ENCODE results near the gene ANKRD36C.
"Not testable (repeated sequence)": the region's sequence is repeated elsewhere in the genome, so short reads cannot be mapped to it uniquely, and the experiment has no call there.

Gene ANKRD36C

DNA sequence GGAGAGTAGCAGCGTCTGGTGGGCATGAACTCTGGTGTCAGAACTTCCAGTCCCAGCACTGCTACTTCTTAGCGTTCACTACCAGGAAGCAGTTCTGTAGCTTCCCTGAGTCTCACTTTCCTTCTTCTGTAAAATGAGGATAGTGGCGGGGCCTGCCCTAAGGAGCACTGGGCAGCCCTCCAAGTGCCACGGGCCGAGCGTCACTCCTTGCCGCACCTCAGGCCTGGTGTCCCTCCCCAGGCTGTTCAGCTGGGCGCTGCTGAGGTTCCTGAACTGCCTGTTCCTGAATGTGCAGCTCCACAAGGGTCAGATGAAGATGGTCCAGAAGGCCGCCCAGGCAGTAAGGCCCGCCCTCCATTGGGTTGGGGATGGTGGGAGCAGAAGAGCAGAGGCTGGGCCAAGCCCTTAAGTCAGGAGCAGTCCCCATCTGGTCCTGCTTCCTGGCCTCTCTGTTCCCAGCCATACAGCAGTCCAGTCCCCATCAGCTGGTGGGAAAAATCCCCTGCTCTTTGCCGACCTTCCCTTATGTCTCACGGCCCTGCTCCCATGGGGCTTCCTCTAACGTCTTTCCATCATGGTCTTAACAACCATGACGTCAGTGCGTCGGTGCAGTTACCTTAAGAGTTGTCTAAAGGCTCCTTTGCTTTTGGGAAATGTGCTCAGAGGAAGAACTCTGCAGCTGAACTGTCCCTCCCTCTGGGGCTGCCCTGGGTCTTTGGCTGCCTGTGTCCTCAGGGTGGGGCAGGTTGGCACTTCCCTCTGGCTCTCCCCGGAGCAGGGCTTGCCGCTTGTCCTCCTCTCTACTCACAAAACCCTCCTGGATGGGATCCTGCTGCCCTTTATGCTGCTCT, 195.2 kb downstream of the ANKRD36C start:
- not testable (repeated sequence) for DNase-seq

DNA sequence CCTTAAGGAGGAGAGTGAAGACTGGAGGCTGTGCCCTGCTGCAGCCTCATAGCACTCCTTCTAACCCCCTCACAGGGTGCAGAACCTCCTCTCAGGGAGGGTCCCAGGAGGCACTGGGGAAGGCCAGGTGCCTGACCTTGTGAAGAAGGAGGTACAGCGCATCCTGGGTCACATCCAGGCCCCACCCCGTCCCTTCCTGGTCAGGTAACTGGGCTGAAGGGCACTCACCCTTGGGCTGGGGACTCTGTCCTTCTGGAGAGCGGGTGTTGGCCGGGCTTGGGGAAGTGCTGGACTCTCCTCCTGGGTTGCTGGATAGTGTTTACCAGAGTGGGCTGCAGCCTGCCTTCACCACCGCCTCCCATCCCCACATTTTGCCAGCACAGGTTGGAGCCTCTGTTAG, 197.7 kb downstream of the ANKRD36C start:
- DNase-seq = not testable (repeated sequence)

DNA sequence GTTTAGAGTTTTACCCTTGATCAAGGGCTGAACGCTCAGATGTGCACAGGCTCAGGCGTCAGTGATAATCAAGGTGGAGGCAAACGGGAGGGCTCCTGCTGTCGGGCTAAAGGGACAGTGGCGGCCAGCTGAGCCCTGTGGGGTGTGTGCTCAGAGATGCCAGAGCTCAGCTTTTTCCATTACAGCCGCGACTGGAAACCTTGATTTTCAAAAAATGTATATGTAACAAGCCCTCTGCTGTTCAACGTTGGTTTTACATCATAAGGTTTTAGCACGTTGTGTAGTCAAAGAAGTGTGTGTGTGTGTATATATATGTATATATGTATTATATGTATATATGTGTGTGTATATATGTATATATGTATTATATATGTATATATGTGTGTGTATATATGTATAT, 201.4 kb downstream of the ANKRD36C start:
- not testable (repeated sequence) for DNase-seq

DNA sequence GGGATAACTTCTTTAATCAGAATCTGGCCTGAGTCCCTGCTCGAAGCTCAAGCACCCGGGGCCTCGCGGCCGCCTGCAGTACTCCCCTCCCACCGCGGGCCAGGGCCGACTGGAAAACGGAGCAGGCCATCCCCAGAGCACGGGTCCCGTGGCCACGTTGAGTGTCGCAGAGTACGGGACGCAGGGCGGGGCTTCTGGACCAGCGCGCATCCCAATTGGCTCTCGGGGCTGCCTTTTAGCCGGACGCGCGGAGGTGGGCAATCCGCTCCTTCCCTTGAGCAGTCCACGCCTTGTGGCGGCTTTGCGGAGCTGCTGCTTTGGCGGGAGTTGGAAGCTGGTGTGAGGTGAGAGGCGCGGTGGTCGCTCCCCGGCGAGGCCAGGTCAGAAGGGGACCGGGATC, 202.2 kb downstream of the ANKRD36C start:
- DNase-seq = not testable (repeated sequence)

DNA sequence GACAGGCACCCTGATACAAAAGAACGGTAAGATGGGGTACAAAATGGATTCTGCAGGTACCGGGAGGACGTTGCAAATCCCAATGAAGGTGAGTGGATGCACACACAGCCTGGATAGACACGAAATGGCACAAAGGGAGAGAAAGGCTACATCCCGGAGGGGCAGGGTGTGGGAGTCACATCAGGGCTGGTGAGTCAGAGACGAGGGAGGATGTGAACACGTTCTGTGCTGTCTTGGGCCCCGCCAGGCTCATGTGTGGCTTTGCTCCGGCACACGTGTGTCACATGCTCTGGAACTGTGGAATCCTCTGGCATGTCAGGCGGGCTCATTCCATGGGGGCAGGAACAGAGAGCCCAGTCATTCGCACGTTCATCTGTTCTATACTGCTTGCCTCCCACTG, 203.0 kb downstream of the ANKRD36C start:
- DNase-seq = not testable (repeated sequence)

All from bone marrow (tissue), 2 donors.